ENCODE measurements around the gene POLR2L. TPM values are rescaled to one million over a fixed set of nuclear protein-coding genes. Genes with fewer than 3 reads are reported as not detected.

Gene POLR2L
- total RNA-seq, 1 donor from 2014 or later, result 128 TPM

DNA sequence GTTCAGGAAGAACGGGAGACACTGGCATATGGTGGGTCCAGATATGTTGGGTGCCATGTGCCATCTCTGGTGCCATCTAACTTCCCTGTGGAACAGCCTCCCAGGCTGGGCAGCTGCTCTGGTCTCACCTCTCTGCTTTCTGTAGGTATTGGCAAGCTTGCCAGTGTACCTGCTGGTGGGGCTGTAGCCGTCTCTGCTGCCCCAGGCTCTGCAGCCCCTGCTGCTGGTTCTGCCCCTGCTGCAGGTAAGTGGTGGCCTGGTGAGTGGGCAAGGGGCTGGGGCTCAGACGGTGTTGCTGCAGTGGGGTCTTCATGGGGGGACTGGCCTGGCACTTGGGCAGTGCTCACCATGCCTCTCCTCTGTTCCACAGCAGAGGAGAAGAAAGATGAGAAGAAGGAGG, 29.9 kb downstream of the POLR2L start:
- DNase-seq (ENCODE audit: low read depth, low spot score), result no peak
- Mint-ChIP-seq H3K9me3 (no peaks in the 10 kb centered on the region), H3K4me1 (peaks cover 27% of the 10 kb centered on the region), H3K27ac (ENCODE audit: unreplicated experiment) (no peak overlapping the region), H3K27me3 (ENCODE audit: low read depth) (no peaks in the 10 kb centered on the region), H3K4me3 (peak overlapping the region; percentile 89), H3K36me3 (ENCODE audit: low read depth) (peaks cover 5% of the 10 kb centered on the region)
- TF ChIP-seq, protein P1, sequence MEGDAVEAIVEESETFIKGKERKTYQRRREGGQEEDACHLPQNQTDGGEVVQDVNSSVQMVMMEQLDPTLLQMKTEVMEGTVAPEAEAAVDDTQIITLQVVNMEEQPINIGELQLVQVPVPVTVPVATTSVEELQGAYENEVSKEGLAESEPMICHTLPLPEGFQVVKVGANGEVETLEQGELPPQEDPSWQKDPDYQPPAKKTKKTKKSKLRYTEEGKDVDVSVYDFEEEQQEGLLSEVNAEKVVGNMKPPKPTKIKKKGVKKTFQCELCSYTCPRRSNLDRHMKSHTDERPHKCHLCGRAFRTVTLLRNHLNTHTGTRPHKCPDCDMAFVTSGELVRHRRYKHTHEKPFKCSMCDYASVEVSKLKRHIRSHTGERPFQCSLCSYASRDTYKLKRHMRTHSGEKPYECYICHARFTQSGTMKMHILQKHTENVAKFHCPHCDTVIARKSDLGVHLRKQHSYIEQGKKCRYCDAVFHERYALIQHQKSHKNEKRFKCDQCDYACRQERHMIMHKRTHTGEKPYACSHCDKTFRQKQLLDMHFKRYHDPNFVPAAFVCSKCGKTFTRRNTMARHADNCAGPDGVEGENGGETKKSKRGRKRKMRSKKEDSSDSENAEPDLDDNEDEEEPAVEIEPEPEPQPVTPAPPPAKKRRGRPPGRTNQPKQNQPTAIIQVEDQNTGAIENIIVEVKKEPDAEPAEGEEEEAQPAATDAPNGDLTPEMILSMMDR (conservative IDR thresholded peaks at IDR 0.05), result no peak

DNA sequence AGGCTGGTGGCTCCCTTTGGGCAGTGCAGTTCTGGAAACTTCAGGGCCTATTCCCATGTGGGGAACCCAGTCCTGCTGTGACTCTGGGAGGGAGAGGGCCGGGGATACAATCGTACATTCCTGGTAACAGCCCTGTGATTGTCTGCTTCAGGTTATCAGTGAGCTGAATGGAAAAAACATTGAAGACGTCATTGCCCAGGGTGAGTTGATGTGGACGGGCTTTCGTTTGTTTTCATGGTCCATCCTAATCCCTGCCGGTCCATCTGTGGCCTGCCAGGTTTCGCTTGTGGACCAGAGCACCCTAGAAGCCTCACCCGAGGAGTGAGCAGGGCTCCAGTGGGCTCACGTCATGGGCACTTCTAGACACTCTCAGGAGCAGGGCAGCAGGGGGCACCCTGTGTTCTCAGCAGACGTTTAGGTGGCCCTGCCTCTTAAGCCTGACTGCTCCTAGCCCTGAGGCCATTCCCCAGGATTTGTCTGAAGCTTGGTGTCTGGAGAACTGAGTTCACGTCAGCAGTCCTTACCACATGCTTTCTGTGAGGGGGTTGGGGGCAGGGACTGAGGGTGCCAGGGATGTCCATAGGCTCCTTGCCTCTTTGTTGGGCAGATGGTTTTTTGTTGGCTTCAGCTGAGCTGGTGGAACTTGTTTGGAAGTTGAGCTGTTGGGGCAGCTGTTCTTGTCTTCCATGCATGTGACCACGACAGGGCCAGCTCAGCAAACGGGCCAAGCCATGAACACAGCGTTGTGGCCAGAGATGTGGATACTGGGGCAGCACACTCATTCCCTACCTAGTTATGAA, 30.7 kb downstream of the POLR2L start:
- TF ChIP-seq, protein P1 (conservative IDR thresholded peaks at IDR 0.05), result no peak
- peaks cover 27% of the 10 kb centered on the region for H3K4me1 Mint-ChIP-seq
- H3K27ac Mint-ChIP-seq (ENCODE audit: unreplicated experiment), result no peak overlapping the region
- peak overlapping the region; percentile 89 for H3K4me3 Mint-ChIP-seq
- H3K9me3 Mint-ChIP-seq, result no peaks in the 10 kb centered on the region
- H3K36me3 Mint-ChIP-seq (ENCODE audit: low read depth), result peaks cover 5% of the 10 kb centered on the region
- DNase-seq (ENCODE audit: low read depth, low spot score), result no peak
- H3K27me3 Mint-ChIP-seq (ENCODE audit: low read depth), result no peaks in the 10 kb centered on the region

DNA sequence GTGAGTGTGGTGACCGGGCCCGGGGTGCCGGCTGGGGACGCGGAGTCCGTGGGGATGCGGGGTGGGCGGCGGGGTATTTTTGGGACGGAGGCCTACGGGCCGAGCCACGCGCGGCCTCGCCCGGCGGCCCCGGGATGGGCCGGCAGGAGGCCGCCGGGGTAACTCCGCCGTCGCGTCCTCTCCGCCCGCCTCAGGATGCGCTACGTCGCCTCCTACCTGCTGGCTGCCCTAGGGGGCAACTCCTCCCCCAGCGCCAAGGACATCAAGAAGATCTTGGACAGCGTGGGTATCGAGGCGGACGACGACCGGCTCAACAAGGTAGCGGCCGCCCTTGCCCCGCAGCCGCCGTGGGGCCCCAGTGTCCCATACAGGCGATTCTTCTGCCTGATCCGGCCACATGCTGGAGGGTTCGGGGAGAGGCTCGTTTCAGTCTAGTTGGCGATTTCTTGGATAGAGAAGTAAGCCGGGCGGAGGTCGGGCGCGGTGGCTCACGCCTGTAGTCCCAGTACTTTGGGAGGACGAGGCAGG, 32.2 kb downstream of the POLR2L start:
- no peaks in the 10 kb centered on the region for H3K27me3 Mint-ChIP-seq (ENCODE audit: low read depth)
- peaks cover 27% of the 10 kb centered on the region for H3K4me1 Mint-ChIP-seq
- peak overlapping the region; percentile 97 for H3K4me3 Mint-ChIP-seq
- H3K9me3 Mint-ChIP-seq, result no peaks in the 10 kb centered on the region
- peaks cover 5% of the 10 kb centered on the region for H3K36me3 Mint-ChIP-seq (ENCODE audit: low read depth)
- TF ChIP-seq, protein P1 (conservative IDR thresholded peaks at IDR 0.05), result peak; percentile 19
- peak overlapping the region; percentile 57 for H3K27ac Mint-ChIP-seq (ENCODE audit: unreplicated experiment)
- DNase-seq (ENCODE audit: low read depth, low spot score), result no peak

DNA sequence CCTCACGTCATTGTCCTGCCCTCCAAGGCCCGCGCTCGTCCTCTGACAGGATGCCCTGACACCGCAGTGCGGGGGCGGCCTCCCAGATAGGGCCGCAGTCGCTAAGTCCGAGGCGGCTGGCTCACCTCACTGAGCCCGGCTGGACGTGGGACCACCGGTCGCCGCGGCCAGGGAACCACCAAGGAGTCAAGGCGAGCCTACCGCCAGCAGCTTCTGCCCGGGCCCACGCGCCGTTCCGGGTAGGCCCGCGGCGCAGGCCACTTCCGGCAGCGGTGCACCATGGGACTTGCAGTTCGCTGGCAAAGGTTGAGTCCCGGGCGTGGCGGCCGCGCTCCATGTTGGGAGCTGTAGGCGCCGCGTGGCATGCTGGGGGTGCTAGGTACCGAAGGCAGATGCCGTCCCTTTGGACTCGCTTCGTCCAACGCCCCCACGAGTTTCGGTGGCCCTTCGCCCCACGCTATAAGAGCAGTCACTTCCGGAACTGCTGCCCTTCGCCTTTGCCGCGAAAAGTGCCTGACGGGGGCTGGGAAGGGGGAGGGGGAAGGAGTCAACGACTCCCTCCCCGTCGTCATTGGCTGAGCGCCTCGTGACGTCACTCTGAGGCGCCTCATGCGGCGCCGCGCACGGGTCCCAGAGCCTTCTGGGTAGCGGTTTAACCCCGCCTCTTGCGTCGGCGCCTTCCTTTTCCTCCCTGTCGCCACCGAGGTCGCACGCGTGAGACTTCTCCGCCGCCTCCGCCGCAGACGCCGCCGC, 32.9 kb downstream of the POLR2L start, which contains the start of gene RPLP2:
Gene RPLP2, plus strand, starts transcription at position 681 of the 753 bp plus-strand sequence. CDS start 268 bp downstream, outside the sequence.
- no peaks in the 10 kb centered on the region for H3K9me3 Mint-ChIP-seq

More for the DNA sequence above, 32.9 kb downstream of the POLR2L start, which contains the start of gene RPLP2:
- peaks cover 5% of the 10 kb centered on the region for H3K36me3 Mint-ChIP-seq (ENCODE audit: low read depth)
- TF ChIP-seq, protein P1 (conservative IDR thresholded peaks at IDR 0.05), result no peak
- H3K4me3 Mint-ChIP-seq, result peak within 1 kb of the TSS; percentile 97
- peak; percentile 93 for DNase-seq (ENCODE audit: low read depth, low spot score)
- no peaks in the 10 kb centered on the region for H3K27me3 Mint-ChIP-seq (ENCODE audit: low read depth)
- peak within 1 kb of the TSS; percentile 99 for H3K27ac Mint-ChIP-seq (ENCODE audit: unreplicated experiment)
- H3K4me1 Mint-ChIP-seq, result peaks cover 27% of the 10 kb centered on the region
